CD8-positive, alpha-beta memory T cell (primary cell): ENCODE results near the gene PIAS1. TPM values are rescaled to one million over a fixed set of nuclear protein-coding genes. Genes with fewer than 3 reads are reported as not detected.

ENCODE experiments used
- CTCF ChIA-PET: fragments of 350-600 bp; sonication (Branson Sonifier 250); formaldehyde crosslinking; loops from one replicate; lab custom pipeline; 2021; ENCODE audit warnings: antibody characterized with exemption; lab: Charles Lee
- POLR2A ChIA-PET: fragments of 350-600 bp; sonication (Branson Sonifier 250); formaldehyde crosslinking; loops from one replicate; lab custom pipeline; 2021; ENCODE audit warnings: antibody characterized with exemption; lab: Charles Lee
- DNase-seq, 5 donors: peaks; one replicate each; pipeline versions ENCODE4 v3.0.0 to v3.0.0-alpha.2; 2020 to 2022; ENCODE audit warnings: mixed read lengths in 1 of 5
- H3K27ac ChIP-seq: one replicate; pipeline ENCODE4 v1.7.0; 2013; ENCODE audit warnings: low read depth, mild to moderate bottlenecking, low read length, moderate library complexity
- H3K27me3 ChIP-seq: 2 replicates; pipeline ENCODE4 v1.7.0; 2013; ENCODE audit warnings: low read length, mild to moderate bottlenecking; ENCODE audit not compliant: insufficient read depth, poor library complexity, severe bottlenecking
- H3K36me3 ChIP-seq: 2 replicates; pipeline ENCODE4 v1.7.0; 2013; ENCODE audit warnings: mild to moderate bottlenecking, low read length, moderate library complexity; ENCODE audit not compliant: insufficient read depth
- H3K4me1 ChIP-seq: 2 replicates; pipeline ENCODE4 v1.7.0; 2013; ENCODE audit warnings: mild to moderate bottlenecking, low read length, moderate library complexity; ENCODE audit not compliant: insufficient read depth
- H3K4me3 ChIP-seq: 2 replicates; pipeline ENCODE4 v1.7.0; 2013; ENCODE audit warnings: mild to moderate bottlenecking, low read length
- H3K9me3 ChIP-seq: 2 replicates; pipeline ENCODE4 v1.7.0; 2013; ENCODE audit warnings: mild to moderate bottlenecking, low read length
- H3K27ac Mint-ChIP-seq, 8 donors: one replicate each; pipeline ENCODE4 v1.8.0; 2020 to 2021; ENCODE audit warnings: mixed read lengths in 8 of 8, mild to moderate bottlenecking in 6 of 8, inconsistent platforms in 3 of 8, moderate library complexity in 3 of 8
- H3K27me3 Mint-ChIP-seq, 2 donors: one replicate each; pipeline ENCODE4 v1.8.0; 2020 to 2021; ENCODE audit warnings: mixed read lengths in 2 of 2, mild to moderate bottlenecking in 1 of 2, moderate library complexity in 1 of 2
- H3K36me3 Mint-ChIP-seq, 3 donors: one replicate each; pipeline ENCODE4 v1.8.0; 2020 to 2021; ENCODE audit warnings: mixed read lengths in 3 of 3, inconsistent platforms in 1 of 3, mild to moderate bottlenecking in 1 of 3
- H3K4me1 Mint-ChIP-seq, 3 donors: one replicate each; pipeline ENCODE4 v1.8.0; 2020 to 2021; ENCODE audit warnings: mixed read lengths in 3 of 3, inconsistent platforms in 1 of 3, mild to moderate bottlenecking in 1 of 3
- H3K4me3 Mint-ChIP-seq, 7 donors: one replicate each; pipeline ENCODE4 v1.8.0; 2020 to 2021; ENCODE audit warnings: mixed read lengths in 7 of 7, mild to moderate bottlenecking in 6 of 7, moderate library complexity in 4 of 7, inconsistent platforms in 2 of 7
- H3K9me3 Mint-ChIP-seq, 5 donors: one replicate each; pipeline ENCODE4 v1.8.0; 2020 to 2022; ENCODE audit warnings: mixed read lengths in 5 of 5, mild to moderate bottlenecking in 3 of 5, moderate library complexity in 2 of 5, inconsistent platforms in 1 of 5
- polyA plus RNA-seq: library from polyadenylated mRNA; unstranded; fragments of 300-500 nt; fragmentation: Illumina TruSeq; gene quantifications from one replicate; pipeline ENCODE4 v1.2.3, GENCODE V29; 2021
- total RNA-seq, 2 experiments: library from RNA; stranded (reverse); gene quantifications; one replicate each; pipeline ENCODE4 v1.2.3, GENCODE V29; 2021

Gene PIAS1
- total and polyA plus RNA-seq, 3 experiments from 2014 or later, result 25.5 to 127 (median 30.2) TPM

GRCh38 chr15:68018797-68019444 lies 35.2 kb upstream of the PIAS1 start:
- H3K9me3 Mint-ChIP-seq, result peaks cover 0 to 1% (median 0%) of the 10 kb centered on the region in 5 donors
- no peak for DNase-seq
- Histone ChIP-seq H3K27ac (no peak overlapping the region), H3K27me3 (no peaks in the 10 kb centered on the region), H3K9me3 (no peaks in the 10 kb centered on the region), H3K4me1 (no peaks in the 10 kb centered on the region), H3K4me3 (no peak overlapping the region), H3K36me3 (no peaks in the 10 kb centered on the region)
- H3K27me3 Mint-ChIP-seq, result peaks cover 3 to 16% of the 10 kb centered on the region in 2 donors
- H3K4me3 Mint-ChIP-seq, result no peak overlapping the region
- no peaks in the 10 kb centered on the region for H3K4me1 Mint-ChIP-seq
- ChIA-PET POLR2A (no interaction called here), CTCF (interaction anchor here (1.2 to 1.3 kb wide), 2 partner anchors 11 kb away, joined by 3 read pairs; no protein-coding TSS in a partner anchor)
- no peaks in the 10 kb centered on the region for H3K36me3 Mint-ChIP-seq
- no peak overlapping the region for H3K27ac Mint-ChIP-seq

- ChIA-PET POLR2A (no interaction called here), CTCF (interaction anchor here (1.2 to 1.3 kb wide), 2 partner anchors 10 to 12 kb away, joined by 3 read pairs; no protein-coding TSS in a partner anchor)
- Histone ChIP-seq H3K4me1 (no peaks in the 10 kb centered on the region), H3K36me3 (no peaks in the 10 kb centered on the region), H3K27ac (no peak overlapping the region), H3K4me3 (no peak overlapping the region), H3K9me3 (no peaks in the 10 kb centered on the region), H3K27me3 (no peaks in the 10 kb centered on the region)
- no peak for DNase-seq
- Mint-ChIP-seq H3K4me3 (no peak overlapping the region), H3K4me1 (no peaks in the 10 kb centered on the region), H3K27ac (no peak overlapping the region), H3K27me3 (peaks cover 3 to 9% of the 10 kb centered on the region in 2 donors), H3K36me3 (no peaks in the 10 kb centered on the region), H3K9me3 (peaks cover 0 to 1% (median 0%) of the 10 kb centered on the region in 5 donors)
Observed at GRCh38 chr15:68019814-68020525, 34.1 kb upstream of the PIAS1 start.

DNA sequence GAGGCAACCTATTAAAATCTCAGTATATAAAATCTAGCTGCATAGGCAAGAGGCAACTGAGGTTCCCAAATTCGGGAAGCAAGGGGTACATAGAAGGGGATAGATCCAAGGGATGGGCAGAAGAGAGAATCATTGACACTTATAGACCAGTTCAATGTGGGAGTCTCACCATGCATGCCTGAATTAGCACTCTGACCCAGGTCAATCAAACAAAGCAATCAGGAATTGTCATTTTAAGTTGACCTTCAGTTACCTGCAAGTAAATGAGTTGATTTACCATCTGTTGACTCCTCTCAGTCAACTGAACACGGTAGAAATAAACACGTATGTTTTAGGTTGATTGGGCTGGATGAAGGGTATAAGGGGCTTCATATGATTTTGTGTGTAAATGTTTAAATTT lies 33.4 kb upstream of the PIAS1 start:
- Histone ChIP-seq H3K9me3 (no peaks in the 10 kb centered on the region), H3K4me1 (no peaks in the 10 kb centered on the region), H3K36me3 (no peaks in the 10 kb centered on the region), H3K27me3 (no peaks in the 10 kb centered on the region), H3K4me3 (no peak overlapping the region), H3K27ac (no peak overlapping the region)
- ChIA-PET CTCF (no interaction called here), POLR2A (no interaction called here)
- Mint-ChIP-seq H3K27me3 (peaks cover 3 to 9% of the 10 kb centered on the region in 2 donors), H3K27ac (no peak overlapping the region), H3K9me3 (peaks cover 0 to 1% (median 0%) of the 10 kb centered on the region in 5 donors), H3K4me3 (no peak overlapping the region), H3K36me3 (no peaks in the 10 kb centered on the region), H3K4me1 (no peaks in the 10 kb centered on the region)
- no peak for DNase-seq

- Histone ChIP-seq H3K4me3 (no peak overlapping the region), H3K27me3 (no peaks in the 10 kb centered on the region), H3K4me1 (no peaks in the 10 kb centered on the region), H3K9me3 (no peaks in the 10 kb centered on the region), H3K36me3 (no peaks in the 10 kb centered on the region), H3K27ac (no peak overlapping the region)
- no peak for DNase-seq
- no peaks in the 10 kb centered on the region for H3K36me3 Mint-ChIP-seq
- no peak overlapping the region for H3K4me3 Mint-ChIP-seq
- ChIA-PET POLR2A (no interaction called here), CTCF (no interaction called here)
- H3K27me3 Mint-ChIP-seq, result peaks cover 3 to 9% of the 10 kb centered on the region in 2 donors
- H3K9me3 Mint-ChIP-seq, result peaks cover 0 to 1% (median 0%) of the 10 kb centered on the region in 5 donors
- no peaks in the 10 kb centered on the region for H3K4me1 Mint-ChIP-seq
- no peak overlapping the region for H3K27ac Mint-ChIP-seq
Observed at GRCh38 chr15:68022061-68022460, 32.1 kb upstream of the PIAS1 start.

- no peaks in the 10 kb centered on the region for H3K36me3 Mint-ChIP-seq
- no peaks in the 10 kb centered on the region for H3K4me1 ChIP-seq
- H3K36me3 ChIP-seq, result no peaks in the 10 kb centered on the region
- POLR2A ChIA-PET, result no interaction called here
- H3K4me1 Mint-ChIP-seq, result no peaks in the 10 kb centered on the region
- peaks cover 4 to 9% of the 10 kb centered on the region in 2 donors for H3K27me3 Mint-ChIP-seq
- no peak overlapping the region for H3K27ac ChIP-seq
- DNase-seq, result no peak
- no peak overlapping the region for H3K4me3 ChIP-seq
- no peak overlapping the region for H3K27ac Mint-ChIP-seq
- CTCF ChIA-PET, result no interaction called here
- no peak overlapping the region for H3K4me3 Mint-ChIP-seq
- no peaks in the 10 kb centered on the region for H3K27me3 ChIP-seq
- peaks cover 0 to 1% (median 0%) of the 10 kb centered on the region in 5 donors for H3K9me3 Mint-ChIP-seq
- H3K9me3 ChIP-seq, result no peaks in the 10 kb centered on the region
Observed at GRCh38 chr15:68023307-68024101, 30.6 kb upstream of the PIAS1 start.

GRCh38 chr15:68025835-68026424 lies 28.2 kb upstream of the PIAS1 start:
- CTCF ChIA-PET, result interaction anchor here (0.5 kb wide), 1 partner anchor 9 kb away, joined by 3 read pairs; no protein-coding TSS in a partner anchor
- no peak overlapping the region for H3K27ac ChIP-seq
- H3K36me3 ChIP-seq, result no peaks in the 10 kb centered on the region
- Mint-ChIP-seq H3K27me3 (peaks cover 9 to 14% of the 10 kb centered on the region in 2 donors), H3K27ac (no peak overlapping the region), H3K4me3 (no peak overlapping the region), H3K36me3 (no peaks in the 10 kb centered on the region), H3K9me3 (peaks cover 0 to 1% (median 0%) of the 10 kb centered on the region in 5 donors), H3K4me1 (no peaks in the 10 kb centered on the region)
- H3K4me1 ChIP-seq, result no peaks in the 10 kb centered on the region
- H3K9me3 ChIP-seq, result no peaks in the 10 kb centered on the region
- POLR2A ChIA-PET, result no interaction called here
- H3K27me3 ChIP-seq, result no peaks in the 10 kb centered on the region
- no peak overlapping the region for H3K4me3 ChIP-seq
- DNase-seq, result no peak

DNA sequence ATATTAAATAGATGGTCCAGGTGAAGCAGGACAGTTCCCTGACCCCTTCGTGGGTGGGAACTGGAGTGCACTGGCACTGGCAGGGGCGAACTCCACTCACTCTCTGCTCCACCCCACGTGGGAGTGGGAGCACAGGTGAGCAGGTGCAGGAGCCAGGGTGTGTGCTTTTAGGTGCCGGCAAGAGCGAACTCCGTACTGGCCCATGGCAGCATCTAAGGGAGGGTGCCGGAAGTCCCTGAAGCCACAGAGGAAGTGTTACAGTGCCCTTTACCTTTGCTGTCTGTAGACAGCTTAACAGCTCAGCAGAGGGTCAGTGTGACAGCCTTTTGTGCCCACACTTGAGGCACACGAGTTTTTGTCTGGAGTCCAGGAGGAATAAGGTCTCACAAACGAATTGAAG lies 26.7 kb upstream of the PIAS1 start:
- no peak for DNase-seq
- ChIA-PET POLR2A (no interaction called here), CTCF (no interaction called here)
- H3K9me3 Mint-ChIP-seq, result peaks cover 0 to 1% (median 0%) of the 10 kb centered on the region in 5 donors
- no peak overlapping the region for H3K4me3 ChIP-seq
- no peaks in the 10 kb centered on the region for H3K9me3 ChIP-seq
- H3K27ac ChIP-seq, result no peak overlapping the region
- H3K27me3 Mint-ChIP-seq, result peaks cover 10 to 20% of the 10 kb centered on the region in 2 donors
- H3K4me3 Mint-ChIP-seq, result no peak overlapping the region
- H3K27me3 ChIP-seq, result no peaks in the 10 kb centered on the region
- H3K4me1 ChIP-seq, result no peaks in the 10 kb centered on the region
- no peaks in the 10 kb centered on the region for H3K36me3 Mint-ChIP-seq
- H3K27ac Mint-ChIP-seq, result no peak overlapping the region
- H3K36me3 ChIP-seq, result no peaks in the 10 kb centered on the region
- no peaks in the 10 kb centered on the region for H3K4me1 Mint-ChIP-seq
